Loucy (cell line): ENCODE results near the gene BACE1.

Source experiments
- EZH2phosphoT487 ChIP-seq: fragments of 200-600 bp; IDR thresholded peaks from 2 replicates; pipeline ENCODE4 v1.6.1; 2018; ENCODE audit warnings: antibody characterized with exemption, mild to moderate bottlenecking, moderate library complexity, borderline replicate concordance
- TF ChIP-seq, protein P1 (sequence below): fragments of 200-600 bp; sonication (generic); conservative IDR thresholded peaks from 2 replicates; pipeline ENCODE4 v1.5.1; 2014; ENCODE audit warnings: mild to moderate bottlenecking, antibody characterized with exemption, low read length

GRCh38 chr11:117305145-117305544, 10.9 kb downstream of the BACE1 start:
- TF ChIP-seq, protein P1, sequence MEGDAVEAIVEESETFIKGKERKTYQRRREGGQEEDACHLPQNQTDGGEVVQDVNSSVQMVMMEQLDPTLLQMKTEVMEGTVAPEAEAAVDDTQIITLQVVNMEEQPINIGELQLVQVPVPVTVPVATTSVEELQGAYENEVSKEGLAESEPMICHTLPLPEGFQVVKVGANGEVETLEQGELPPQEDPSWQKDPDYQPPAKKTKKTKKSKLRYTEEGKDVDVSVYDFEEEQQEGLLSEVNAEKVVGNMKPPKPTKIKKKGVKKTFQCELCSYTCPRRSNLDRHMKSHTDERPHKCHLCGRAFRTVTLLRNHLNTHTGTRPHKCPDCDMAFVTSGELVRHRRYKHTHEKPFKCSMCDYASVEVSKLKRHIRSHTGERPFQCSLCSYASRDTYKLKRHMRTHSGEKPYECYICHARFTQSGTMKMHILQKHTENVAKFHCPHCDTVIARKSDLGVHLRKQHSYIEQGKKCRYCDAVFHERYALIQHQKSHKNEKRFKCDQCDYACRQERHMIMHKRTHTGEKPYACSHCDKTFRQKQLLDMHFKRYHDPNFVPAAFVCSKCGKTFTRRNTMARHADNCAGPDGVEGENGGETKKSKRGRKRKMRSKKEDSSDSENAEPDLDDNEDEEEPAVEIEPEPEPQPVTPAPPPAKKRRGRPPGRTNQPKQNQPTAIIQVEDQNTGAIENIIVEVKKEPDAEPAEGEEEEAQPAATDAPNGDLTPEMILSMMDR: no peak
- TF ChIP-seq EZH2phosphoT487: no peak
